ENCODE measurements around the gene SLMAP.

Gene SLMAP

GRCh38 chr3:57963811-57964346, 207.8 kb downstream of the SLMAP start:
- no peak for DNase-seq (ENCODE audit: low spot score)

- no peak for DNase-seq (ENCODE audit: low spot score)
These were observed 210.7 kb downstream of the SLMAP start for GRCh38 chr3:57966829-57967228.

GRCh38 chr3:57967590-57967989, 211.5 kb downstream of the SLMAP start:
- DNase-seq (ENCODE audit: low spot score): no peak

GRCh38 chr3:57968501-57968900, 212.4 kb downstream of the SLMAP start:
- DNase-seq (ENCODE audit: low spot score): no peak

GRCh38 chr3:57971975-57972374, 215.9 kb downstream of the SLMAP start:
- DNase-seq (ENCODE audit: low spot score): no peak

- DNase-seq (ENCODE audit: low spot score): no peak
These were observed 216.5 kb downstream of the SLMAP start for GRCh38 chr3:57972531-57973111.

GRCh38 chr3:57973715-57974477, 217.8 kb downstream of the SLMAP start:
- no peak for DNase-seq (ENCODE audit: low spot score)

GRCh38 chr3:57974796-57975388, 218.8 kb downstream of the SLMAP start:
- DNase-seq (ENCODE audit: low spot score): peak; percentile 92

GRCh38 chr3:57977818-57978235, 221.7 kb downstream of the SLMAP start:
- no peak for DNase-seq (ENCODE audit: low spot score)

GRCh38 chr3:57978316-57978715, 222.2 kb downstream of the SLMAP start:
- DNase-seq (ENCODE audit: low spot score): no peak
